GM19463 (cell line): ENCODE data around the gene CBFA2T3.
A peak's percentile ranks its signal among the peaks of the same experiment; 100 is the strongest.

Experiments
- ATAC-seq: cut with Tn5 transposase; IDR thresholded peaks from one replicate; pipeline ENCODE4 v1.9.1; 2021; ENCODE audit warnings: mild to moderate bottlenecking, moderate library complexity; ENCODE audit not compliant: unreplicated experiment

The CBFA2T3 gene

GRCh38 chr16:88865310-88865709 lies 111.7 kb downstream of the CBFA2T3 start:
- no peak for ATAC-seq

GRCh38 chr16:88864521-88864920 lies 112.5 kb downstream of the CBFA2T3 start:
- no peak for ATAC-seq

- ATAC-seq, result no peak
Observed at GRCh38 chr16:88864099-88864498, 112.9 kb downstream of the CBFA2T3 start.

- no peak for ATAC-seq
Observed at GRCh38 chr16:88863426-88863825, 113.6 kb downstream of the CBFA2T3 start.

- ATAC-seq, result no peak
Observed at GRCh38 chr16:88862968-88863367, 114.0 kb downstream of the CBFA2T3 start.

- ATAC-seq, result no peak
Observed at GRCh38 chr16:88861359-88861758, 115.6 kb downstream of the CBFA2T3 start.

- ATAC-seq, result no peak
Observed at GRCh38 chr16:88859381-88860091, 117.5 kb downstream of the CBFA2T3 start.

- peak; percentile 39 for ATAC-seq
Observed at GRCh38 chr16:88857728-88858339, 119.2 kb downstream of the CBFA2T3 start.

GRCh38 chr16:88856828-88857727 lies 119.9 kb downstream of the CBFA2T3 start, which contains the start of the genes GALNS and TRAPPC2L:
GALNS (minus strand) TSS chr16:88856947; CDS start chr16:88856877, 70 bp downstream.
TRAPPC2L (plus strand) TSS chr16:88857127; CDS start chr16:88857151, 24 bp downstream.
- ATAC-seq, result peak; percentile 77

GRCh38 chr16:88856122-88856827 lies 120.7 kb downstream of the CBFA2T3 start:
- no peak for ATAC-seq

GRCh38 chr16:88855736-88856121 lies 121.3 kb downstream of the CBFA2T3 start:
- ATAC-seq, result no peak

- ATAC-seq, result no peak
Observed at GRCh38 chr16:88855176-88855575, 121.8 kb downstream of the CBFA2T3 start.

- ATAC-seq, result no peak
Observed at GRCh38 chr16:88854306-88855111, 122.5 kb downstream of the CBFA2T3 start.

- no peak for ATAC-seq
Observed at GRCh38 chr16:88853325-88853941, 123.6 kb downstream of the CBFA2T3 start.

GRCh38 chr16:88851616-88852015 lies 125.4 kb downstream of the CBFA2T3 start:
- ATAC-seq, result no peak

GRCh38 chr16:88850531-88851199 lies 126.3 kb downstream of the CBFA2T3 start:
- ATAC-seq, result no peak

- ATAC-seq, result no peak
Observed at GRCh38 chr16:88848557-88848956, 128.4 kb downstream of the CBFA2T3 start.

- ATAC-seq, result no peak
Observed at GRCh38 chr16:88847654-88848053, 129.4 kb downstream of the CBFA2T3 start.

- no peak for ATAC-seq
Observed at GRCh38 chr16:88846088-88846487, 130.9 kb downstream of the CBFA2T3 start.
